ENCODE measurements around the gene SEPHS2.
"Not testable (repeated sequence)": the region's sequence is repeated elsewhere in the genome, so short reads cannot be mapped to it uniquely, and the experiment has no call there.

The SEPHS2 gene, protein sequence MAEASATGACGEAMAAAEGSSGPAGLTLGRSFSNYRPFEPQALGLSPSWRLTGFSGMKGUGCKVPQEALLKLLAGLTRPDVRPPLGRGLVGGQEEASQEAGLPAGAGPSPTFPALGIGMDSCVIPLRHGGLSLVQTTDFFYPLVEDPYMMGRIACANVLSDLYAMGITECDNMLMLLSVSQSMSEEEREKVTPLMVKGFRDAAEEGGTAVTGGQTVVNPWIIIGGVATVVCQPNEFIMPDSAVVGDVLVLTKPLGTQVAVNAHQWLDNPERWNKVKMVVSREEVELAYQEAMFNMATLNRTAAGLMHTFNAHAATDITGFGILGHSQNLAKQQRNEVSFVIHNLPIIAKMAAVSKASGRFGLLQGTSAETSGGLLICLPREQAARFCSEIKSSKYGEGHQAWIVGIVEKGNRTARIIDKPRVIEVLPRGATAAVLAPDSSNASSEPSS

DNA sequence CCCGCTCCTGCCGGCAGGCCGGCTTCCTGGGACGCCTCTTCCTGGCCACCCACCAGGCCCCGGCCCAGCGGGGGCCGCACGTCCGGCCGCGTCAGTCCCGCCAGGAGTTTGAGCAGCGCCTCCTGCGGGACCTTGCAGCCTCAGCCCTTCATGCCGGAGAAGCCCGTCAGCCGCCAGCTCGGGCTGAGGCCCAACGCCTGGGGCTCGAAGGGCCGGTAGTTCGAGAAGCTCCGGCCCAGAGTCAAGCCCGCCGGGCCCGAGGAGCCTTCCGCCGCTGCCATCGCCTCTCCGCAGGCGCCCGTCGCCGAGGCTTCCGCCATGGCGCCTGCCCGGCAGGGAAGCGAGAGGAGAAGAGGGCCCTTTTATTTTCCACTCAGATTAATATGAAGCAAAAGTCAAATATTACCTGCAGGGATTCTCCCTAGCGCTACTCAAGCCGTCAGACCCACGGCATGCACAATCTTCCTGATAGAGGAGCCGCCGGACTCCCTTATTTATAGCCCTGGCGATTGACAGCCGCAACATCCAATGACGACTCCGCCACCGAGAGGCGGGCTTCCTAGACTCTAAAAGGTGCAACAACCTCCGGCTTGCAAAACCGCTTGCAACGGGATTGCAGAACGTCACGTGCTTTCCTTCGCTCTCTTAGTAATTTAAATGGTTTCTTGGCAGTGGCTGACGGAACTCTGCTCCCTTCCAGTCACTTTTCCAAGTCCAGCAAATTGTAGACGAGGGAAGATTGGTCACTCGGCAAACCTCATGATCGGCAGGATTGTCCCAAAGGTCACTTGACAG lies at the start of gene SEPHS2:
SEPHS2 (minus strand) TSS at position 467 of the 795 bp plus-strand sequence; CDS start at position 320, 147 bp downstream.
- peak; percentile 97 for DNase-seq

DNA sequence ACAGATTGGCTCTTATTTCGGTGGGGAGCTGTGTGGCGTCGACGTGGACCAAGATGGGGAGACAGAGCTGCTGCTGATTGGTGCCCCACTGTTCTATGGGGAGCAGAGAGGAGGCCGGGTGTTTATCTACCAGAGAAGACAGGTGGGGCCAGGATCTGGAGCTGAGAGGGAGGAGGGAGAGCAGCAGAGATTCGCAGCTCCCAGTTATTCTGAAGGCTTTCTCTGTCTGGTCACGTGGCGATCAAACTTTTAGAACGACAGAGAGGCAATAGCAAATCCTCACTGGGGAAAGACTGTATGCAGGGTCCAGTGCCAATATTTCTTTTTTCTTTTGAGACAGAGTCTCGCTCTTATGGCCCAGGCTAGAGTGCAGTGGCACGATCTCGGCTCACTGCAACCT lies 49.0 kb upstream of the SEPHS2 start:
- no peak for DNase-seq

DNA sequence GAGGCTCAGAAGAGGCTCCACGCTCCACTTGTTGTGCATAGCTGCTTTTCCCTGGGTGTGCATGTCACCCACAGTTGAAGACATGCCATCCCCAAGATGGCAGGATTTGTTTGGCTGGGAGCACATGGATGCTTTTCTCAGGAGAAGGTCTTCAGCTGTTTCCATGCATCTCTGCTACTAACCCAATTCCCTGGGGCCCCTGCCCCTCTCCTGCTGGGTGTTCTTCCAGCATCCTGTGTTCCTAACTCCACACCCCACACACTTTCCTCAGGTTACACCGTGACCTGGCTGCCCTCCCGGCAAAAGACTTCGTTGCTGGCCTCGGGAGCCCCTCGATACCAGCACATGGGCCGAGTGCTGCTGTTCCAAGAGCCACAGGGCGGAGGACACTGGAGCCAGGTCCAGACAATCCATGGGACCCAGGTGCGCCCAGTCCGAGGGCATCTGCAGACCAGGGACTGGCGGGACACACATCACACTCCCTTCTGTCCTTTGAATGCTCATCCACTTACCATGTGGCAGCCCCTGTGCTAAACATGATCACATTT lies 48.3 kb upstream of the SEPHS2 start:
- DNase-seq = no peak

DNA sequence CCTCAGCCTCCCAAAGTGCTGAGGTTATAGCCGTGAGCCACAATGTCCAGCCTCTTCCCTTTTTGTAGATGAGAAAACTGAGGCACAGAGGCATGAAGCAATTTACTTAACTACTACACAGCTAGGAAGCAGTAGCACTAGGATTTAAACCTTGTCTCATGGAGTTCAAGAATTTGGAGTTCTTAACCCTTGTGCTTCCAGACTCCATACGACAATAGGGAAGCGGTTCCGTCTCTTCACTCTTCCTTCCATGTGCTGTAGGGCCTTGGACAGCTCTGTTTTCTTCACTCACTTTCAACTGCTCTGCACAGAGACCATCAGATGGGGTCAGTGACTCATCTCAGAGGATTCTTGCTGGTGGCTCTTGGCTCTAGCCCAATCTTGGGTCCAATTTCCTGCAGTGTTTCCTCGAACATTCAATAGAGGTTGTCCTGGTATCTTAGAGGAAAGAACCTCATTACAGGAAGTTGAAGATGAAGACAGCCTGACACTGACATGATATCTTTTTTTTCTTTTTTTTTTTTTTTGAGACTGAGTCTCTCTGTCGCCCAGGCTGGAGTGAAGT lies 46.2 kb upstream of the SEPHS2 start:
- DNase-seq = peak; percentile 50

DNA sequence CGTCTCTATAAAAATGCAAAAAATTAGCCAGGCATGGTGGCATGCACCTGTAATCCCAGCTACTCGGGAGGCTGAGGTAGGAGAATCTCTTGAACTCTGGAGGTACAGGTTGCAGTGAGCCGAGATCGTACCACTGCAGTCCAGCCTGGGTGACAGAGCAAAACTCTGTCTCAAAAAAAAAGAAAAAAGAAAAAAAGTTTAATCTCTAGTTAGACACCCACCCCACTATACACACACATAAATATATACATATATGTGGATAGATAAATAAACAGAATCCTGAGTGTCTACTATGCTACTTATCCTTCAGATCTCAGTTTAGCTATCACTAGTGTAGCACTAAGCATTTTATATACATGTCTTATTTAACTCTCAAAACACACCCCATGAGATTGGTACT lies 45.6 kb upstream of the SEPHS2 start:
- DNase-seq = no peak

DNA sequence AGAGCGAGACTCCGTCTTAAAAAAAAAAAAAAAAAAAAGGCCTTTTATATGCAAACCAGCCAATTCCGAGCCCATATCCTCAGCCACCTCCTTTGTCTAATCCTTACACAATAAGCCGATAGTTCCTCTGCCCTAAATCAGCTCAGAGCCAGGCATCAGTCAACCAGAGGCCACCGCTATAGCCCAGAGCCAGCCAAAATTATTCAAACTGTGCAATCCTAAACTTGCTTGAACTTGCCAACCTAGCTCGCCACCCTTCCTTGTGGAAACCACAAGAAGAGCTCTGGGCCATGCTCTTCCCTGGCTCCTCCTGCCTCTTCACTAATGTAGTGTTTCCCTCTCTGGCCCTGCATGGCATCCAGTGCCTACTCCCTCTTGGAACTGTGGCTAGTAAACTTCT lies 44.5 kb upstream of the SEPHS2 start:
- no peak for DNase-seq

DNA sequence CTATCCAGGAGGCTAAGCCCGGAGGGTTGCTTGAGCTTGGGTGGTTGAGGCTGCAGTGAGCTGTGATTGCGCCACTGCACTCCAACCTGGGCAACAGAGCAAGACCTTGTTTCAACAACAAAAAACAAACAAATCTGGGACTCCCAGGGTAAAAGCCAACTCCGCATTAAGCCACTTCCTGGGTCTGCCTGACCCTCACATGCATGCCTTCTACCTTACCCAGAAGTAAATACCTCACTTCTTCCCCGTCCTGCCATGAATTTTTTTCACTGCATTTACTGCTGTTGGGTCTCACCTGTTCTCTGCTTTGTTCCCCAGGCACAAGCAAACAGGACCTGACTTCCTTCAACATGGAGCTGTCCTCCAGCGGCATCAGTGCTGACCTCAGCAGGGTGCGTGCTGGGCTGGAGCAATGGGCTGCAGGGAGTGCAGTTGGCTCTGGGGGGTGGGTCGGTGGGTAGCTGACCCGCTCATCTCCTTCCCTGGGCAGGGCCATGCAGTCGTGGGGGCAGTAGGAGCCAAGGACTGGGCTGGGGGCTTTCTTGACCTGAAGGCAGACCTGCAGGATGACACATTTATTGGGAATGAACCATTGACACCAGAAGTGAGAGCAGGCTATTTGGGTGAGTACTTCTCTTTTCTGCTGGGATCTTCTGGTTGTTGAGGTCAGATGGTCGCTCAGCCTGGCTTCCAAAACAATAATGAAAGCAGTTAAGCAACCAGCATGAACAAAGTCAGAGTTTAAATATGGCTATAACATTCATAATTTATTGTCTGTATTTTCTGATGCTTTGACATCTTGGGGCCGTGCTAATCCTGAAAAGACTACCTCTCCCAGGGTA lies 43.3 kb upstream of the SEPHS2 start:
- no peak for DNase-seq

DNA sequence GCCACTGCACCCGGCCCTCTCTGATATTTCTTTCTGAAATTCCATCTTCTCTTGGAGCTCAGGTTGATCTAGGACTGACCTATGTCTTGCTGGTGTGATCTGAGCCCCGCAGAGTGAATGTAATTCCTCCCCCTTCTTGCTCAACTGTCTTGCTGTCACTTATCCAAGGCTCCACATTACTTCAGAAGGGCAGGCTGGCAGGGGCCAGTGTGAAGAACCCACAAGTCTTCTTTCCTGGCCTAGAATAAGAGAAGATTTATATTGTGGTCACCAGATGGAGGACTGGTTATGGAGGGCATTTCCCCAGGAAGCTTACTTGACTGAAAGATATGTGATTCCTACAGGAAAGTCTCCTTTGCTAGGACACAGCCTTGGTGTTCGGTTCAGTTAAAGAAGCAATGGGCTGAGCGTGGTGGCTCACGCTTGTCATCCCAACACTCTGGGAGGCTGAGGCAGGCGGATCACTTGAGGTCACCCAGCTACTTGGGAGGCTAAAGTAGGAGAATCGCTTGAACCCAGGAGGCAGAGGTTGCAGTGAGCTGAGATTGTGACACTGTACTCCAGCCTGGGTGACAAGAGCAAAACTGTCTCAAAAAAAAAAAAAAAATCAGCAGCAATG lies 40.3 kb upstream of the SEPHS2 start:
- no peak for DNase-seq

DNA sequence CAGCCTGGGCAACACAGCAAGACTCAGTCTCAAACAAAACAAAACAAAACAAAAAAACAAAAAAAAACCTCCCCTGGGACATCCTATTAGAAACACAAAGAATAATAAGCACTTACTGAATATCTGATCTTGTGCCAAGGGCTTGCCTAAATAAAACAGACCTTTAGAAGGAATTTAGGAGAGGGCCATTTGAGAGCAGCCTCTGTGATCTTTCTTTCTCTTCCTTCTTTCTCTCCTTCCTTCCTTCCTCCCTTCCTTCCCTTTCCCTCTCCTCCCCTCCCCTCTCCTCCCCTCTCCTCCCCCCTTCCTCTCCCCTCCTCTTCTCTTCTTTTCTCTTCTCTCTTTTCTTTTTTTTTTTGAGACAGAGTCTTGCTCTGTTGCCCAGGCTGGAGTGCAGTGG lies 39.2 kb upstream of the SEPHS2 start:
- no peak for DNase-seq

DNA sequence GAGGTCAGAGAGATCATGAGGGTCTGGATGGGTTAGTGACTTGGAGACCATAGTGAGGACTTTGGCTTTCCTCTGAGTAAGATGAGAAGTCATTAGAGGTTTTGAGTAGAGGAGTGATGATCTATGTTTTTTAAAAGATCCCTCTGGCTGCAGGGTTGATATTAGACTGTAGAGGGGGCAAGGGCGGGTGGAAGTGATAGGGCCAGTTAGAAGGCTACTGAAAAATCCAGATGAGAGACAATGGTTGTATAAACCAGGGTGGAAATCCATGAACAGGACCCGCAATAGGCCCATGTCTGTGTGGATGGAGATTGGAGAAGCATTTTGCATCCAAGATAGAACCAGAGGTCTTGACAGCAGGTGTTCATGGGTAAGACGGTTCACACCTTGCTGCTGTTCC lies 36.7 kb upstream of the SEPHS2 start:
- DNase-seq = no peak

DNA sequence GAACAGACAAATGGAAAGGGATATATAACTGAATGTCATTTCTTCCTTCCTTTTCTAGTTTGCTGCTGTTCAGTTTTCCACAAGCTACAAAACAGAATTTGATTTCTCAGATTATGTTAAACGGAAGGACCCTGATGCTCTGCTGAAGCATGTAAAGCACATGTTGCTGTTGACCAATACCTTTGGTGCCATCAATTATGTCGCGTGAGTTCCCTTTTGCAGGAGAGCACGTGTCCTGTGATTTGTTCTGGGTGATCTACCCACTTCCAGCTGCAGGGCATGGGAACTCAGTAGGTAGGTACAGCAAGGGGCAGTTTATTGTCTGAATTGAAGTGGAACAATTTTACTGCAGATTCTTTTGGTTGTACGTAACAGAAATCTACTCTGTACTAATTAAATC lies 35.7 kb upstream of the SEPHS2 start:
- DNase-seq = no peak

DNA sequence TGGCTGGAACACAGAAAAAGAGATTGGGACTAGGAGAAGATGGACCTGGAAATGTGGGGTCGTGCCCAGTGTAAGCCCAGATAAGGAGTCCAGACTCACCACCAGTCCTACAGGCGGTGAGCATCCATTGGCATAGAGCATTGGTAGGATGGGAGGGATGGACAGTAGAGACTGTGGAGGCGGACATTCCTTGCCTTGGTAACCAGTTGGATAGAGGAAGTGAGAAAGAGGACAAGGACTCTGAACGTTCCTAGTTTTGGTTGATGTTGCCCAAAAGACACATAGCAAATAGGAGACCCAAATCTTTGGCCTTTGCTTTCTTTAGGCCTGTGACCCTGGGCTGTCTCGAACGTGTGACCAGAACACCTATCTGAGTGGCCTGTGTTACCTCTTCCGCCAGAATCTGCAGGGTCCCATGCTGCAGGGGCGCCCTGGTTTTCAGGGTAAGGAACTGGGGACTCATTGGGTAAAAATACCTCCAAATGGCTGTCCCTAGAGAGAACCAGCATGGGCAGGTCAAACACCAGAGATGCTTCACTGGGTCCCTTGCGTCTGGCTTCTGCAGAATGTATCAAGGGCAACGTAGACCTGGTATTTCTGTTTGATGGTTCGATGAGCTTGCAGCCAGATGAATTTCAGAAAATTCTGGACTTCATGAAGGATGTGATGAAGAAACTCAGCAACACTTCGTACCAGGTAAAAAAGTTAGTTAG lies 33.2 kb upstream of the SEPHS2 start:
- no peak for DNase-seq

DNA sequence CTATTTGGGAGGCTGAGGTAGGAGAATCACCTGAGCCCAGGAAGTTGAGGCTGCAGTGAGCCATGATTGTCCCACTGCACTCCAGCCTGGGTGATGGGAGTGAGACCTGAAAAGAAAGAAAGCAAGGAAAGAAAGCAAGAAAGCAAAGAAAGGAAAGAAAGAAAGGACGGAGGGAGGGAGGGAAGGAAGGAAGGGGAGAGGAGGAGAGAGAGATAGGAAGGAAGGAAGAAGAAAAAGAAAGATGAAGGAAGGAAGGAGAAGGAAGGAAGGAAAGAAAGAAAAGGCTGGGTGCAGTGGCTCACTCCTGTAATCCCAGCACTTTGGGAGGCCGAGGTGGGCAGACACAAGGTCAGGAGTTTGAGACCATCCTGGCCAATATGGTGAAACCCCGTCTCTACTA lies 32.1 kb upstream of the SEPHS2 start:
- DNase-seq = not testable (repeated sequence)

DNA sequence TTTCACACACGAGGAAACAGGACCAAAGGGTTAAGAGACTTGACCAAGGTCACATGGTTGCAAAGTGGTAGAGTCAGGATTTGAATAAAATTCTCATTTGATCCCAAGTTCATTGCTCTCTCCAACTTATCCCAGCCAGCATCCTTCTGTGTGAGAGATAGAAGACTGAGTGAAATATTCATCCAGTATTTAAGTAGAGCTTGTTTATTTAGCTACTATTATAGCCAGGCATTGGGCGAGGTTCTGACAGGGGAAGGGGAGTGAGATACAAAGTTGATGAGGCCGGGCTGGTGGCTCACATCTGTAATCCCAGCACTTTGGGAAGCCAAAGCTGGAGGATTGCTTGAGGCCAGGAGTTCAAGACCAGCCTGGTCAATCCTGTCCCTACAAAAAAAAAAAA lies 31.3 kb upstream of the SEPHS2 start:
- DNase-seq = no peak

DNA sequence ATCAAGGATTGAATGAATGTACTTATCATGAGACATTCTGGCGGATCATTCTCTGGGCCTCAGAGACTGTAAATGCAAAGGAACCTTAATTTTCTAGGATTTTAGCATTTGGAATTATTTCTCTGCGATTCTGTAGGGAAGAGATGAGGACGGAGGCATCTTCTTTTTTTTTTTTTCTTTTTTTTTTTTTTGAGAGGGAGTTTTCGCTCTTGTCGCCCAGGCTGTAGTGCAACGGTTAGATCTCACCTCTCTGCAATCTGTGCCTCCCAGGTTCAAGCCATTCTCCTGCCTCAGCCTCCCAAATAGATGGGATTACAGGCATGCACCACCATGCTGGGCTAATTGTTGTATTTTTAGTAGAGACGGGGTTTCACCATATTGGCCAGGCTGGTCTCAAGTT lies 29.0 kb upstream of the SEPHS2 start:
- no peak for DNase-seq

DNA sequence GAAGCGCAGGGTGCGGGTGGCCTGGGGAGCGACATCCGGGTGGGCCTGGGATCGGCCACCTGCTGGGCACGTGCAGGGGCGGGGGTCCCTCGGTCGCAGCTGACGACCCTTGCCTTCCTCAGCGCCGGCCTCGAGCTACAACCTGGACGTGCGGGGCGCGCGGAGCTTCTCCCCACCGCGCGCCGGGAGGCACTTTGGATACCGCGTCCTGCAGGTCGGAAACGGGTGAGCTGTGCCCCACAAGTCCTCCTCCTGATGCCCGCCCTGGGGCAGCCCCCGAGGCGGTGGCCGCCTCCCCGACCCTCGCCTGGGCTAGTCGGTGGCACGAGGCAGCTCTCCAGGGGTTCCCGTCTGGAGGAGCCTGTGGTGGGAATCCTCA lies 28.4 kb upstream of the SEPHS2 start:
- no peak for DNase-seq

DNA sequence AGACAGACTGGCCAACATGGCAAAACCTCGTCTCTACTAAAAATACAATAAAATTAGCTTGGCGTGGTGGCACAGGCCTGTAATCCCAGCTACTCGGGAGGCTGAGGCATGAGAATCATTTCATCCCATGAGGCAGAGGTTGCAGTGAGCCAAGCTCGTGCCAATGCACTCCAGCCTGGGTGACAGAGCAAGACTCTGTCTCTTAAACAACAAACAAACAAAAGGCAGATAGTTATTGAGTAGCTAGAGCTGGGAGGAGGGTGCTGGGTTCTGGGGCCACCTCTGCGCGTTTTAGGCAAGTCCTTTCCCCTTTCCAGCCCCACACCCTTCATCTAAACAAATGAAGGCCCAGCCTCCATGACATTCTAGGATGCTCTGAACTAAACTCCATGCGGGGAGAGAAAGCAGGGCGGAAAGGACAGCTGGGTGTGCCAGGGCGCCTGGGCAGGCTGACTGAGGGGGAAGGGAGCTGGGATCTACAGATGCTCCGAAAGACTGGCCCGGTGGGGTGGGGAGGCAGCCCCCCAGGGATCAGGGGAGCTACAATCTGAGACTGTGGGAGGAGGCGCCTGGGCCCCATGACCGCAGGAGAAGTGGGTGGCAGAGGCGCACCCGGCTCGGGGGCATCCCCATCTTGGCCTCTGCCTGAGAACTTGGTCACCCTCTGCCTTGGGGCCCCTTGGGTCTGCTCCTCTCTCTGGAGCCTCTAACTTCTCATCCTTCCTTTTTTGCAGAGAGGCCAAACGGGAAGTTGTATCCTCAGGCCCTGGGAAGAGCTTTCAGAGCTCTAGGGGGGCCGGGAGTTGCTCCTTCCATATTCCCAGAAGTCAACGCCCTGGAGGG lies 27.8 kb upstream of the SEPHS2 start:
- DNase-seq = no peak

DNA sequence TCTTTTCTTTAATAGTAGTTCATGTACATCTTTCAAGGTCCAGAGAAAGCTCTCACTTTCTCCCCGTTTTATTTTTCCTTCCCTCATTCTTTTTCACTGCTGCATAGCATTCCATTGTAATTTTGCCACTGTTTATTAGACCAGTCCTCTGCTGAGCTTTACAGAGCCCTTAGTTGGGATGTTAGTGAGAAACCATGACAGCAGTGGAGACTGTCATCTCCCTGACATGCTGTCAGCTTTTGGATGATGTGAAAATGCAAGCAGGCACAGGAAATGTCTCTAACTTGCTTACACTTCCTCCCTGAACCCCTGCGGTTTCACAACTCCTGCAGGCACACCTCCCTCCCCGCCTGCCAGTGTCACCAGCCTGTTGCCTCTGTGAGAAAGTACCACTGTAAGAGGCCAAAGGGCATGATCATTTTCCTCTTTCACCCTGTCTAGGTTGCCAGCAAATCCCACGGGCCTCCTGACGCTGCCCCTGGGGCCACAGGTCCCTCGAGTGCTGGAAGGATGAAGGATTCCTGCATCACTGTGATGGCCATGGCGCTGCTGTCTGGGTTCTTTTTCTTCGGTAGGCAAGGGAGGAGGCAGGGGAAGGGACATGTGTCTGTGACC lies 26.8 kb upstream of the SEPHS2 start, which contains the start of gene ITGAL:
ITGAL (plus strand) TSS at position 415 of the 615 bp plus-strand sequence; CDS start at position 511, 96 bp downstream.
- DNase-seq = peak; percentile 43

DNA sequence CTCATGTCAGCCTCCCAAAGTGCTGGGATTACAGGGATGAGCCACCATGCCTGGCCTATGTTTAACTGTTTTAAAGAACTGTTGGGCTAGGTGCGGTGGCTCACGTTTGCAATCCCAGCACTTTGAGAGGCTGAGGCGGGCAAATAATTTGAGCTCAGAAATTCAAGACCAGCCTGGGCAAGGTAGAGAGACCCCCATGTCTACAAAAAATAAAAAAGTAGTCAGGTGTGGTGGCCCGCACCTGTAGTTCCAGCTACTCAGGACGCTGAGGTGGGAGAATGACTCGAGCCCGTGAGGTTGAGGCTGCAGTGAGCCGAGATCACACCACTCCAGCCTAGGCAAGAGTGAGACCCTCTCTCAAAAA lies 24.9 kb upstream of the SEPHS2 start:
- DNase-seq = no peak

DNA sequence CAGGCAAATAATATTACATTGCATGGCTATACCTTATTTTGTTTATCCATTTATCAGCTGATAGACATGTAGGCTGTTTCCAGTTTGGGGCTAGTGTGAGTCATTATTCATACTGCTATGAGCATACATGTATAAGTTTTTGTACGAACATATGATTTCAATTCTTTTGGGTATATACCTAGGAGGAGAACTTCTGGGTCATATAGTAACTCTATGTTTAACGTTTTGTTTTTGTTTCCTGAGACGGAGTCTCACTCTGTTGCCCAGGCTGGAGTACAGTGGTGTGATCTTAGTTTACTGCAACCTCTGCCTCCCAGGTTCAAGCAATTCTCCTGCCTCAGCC lies 24.5 kb upstream of the SEPHS2 start:
- no peak for DNase-seq
